Ascending aorta (tissue), 2 donors: ENCODE measurements around the gene C1orf116. TPM values are rescaled to one million over a fixed set of nuclear protein-coding genes. Genes with fewer than 3 reads are reported as not detected.

ENCODE experiments used
- DNase-seq, 2 donors: peaks; one replicate each; pipeline ENCODE4 v3.0.0-alpha.2; 2019; ENCODE audit warnings: low spot score in 2 of 2
- H3K27ac ChIP-seq, 2 donors: fragments of 200-600 bp; sonication (generic); one replicate each; pipeline ENCODE4 v1.5.1; 2016 to 2017; ENCODE audit warnings: mild to moderate bottlenecking in 1 of 2
- H3K27me3 ChIP-seq: fragments of 200-600 bp; sonication (generic); one replicate; pipeline ENCODE4 v1.5.1; 2017
- H3K36me3 ChIP-seq, 2 donors: fragments of 200-600 bp; sonication (generic); one replicate each; pipeline ENCODE4 v1.5.1; 2016
- H3K4me1 ChIP-seq, 2 donors: fragments of 200-600 bp; sonication (generic); one replicate each; pipeline ENCODE4 v1.5.1; 2016 to 2017; ENCODE audit warnings: mild to moderate bottlenecking in 1 of 2
- H3K4me3 ChIP-seq, 2 donors: fragments of 200-600 bp; sonication (generic); one replicate each; pipeline ENCODE4 v1.5.1; 2016 to 2017; ENCODE audit warnings: mild to moderate bottlenecking in 1 of 2
- H3K9me3 ChIP-seq, 2 donors: fragments of 200-600 bp; sonication (generic); one replicate each; pipeline ENCODE4 v1.5.1; 2016
- intact Hi-C: fragments of 100-400 bp; cut with DNase I; formaldehyde crosslinking; loops from one replicate; pipeline ENCODE4 v1.15.1; 2023
- total RNA-seq: library from RNA; depleted of rRNA; stranded (reverse); fragments of >200 nt; gene quantifications from one replicate; pipeline ENCODE4 v1.1.0, GENCODE V29; 2016
- TF ChIP-seq, protein P1 (sequence below), 3 experiments: fragments of 200-600 bp in 2 of 3; fragments of 450-650 bp in 1 of 3; sonication (generic) in 2 of 3; IDR thresholded peaks; one replicate each; pipeline ENCODE4 v1.5.1; 2016 to 2019; ENCODE audit warnings: antibody characterized with exemption in 3 of 3, mild to moderate bottlenecking in 1 of 3, moderate library complexity in 1 of 3

C1orf116 gene
- total RNA-seq, 1 donor from 2014 or later = not detected

DNA sequence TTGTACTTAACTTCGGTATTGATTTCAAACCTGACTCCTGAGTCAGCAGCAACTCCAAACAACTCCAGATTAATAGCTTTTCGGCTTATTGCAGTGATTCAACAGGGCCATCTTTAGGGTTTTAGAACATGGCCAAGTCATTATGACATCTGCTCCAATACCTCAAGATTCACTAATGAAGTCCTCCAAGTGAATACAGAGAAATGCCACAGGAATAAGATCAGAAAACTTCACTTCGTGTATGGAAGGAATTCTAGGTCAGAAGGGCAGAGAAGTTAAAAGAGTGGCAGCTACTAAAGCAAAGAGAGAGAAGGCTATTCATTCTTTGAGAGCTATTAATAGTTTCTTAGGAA lies 7.6 kb upstream of the C1orf116 start:
- Histone ChIP-seq H3K27ac (no peak overlapping the region), H3K4me1 (no peaks in the 10 kb centered on the region), H3K36me3 (peaks cover 0 to 6% of the 10 kb centered on the region in 2 donors), H3K9me3 (no peaks in the 10 kb centered on the region), H3K4me3 (no peak overlapping the region), H3K27me3 (no peaks in the 10 kb centered on the region)
- TF ChIP-seq, protein P1, sequence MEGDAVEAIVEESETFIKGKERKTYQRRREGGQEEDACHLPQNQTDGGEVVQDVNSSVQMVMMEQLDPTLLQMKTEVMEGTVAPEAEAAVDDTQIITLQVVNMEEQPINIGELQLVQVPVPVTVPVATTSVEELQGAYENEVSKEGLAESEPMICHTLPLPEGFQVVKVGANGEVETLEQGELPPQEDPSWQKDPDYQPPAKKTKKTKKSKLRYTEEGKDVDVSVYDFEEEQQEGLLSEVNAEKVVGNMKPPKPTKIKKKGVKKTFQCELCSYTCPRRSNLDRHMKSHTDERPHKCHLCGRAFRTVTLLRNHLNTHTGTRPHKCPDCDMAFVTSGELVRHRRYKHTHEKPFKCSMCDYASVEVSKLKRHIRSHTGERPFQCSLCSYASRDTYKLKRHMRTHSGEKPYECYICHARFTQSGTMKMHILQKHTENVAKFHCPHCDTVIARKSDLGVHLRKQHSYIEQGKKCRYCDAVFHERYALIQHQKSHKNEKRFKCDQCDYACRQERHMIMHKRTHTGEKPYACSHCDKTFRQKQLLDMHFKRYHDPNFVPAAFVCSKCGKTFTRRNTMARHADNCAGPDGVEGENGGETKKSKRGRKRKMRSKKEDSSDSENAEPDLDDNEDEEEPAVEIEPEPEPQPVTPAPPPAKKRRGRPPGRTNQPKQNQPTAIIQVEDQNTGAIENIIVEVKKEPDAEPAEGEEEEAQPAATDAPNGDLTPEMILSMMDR (IDR thresholded peaks at IDR 0.05) = no peak
- no peak for DNase-seq
- intact Hi-C loops = no loop called here

DNA sequence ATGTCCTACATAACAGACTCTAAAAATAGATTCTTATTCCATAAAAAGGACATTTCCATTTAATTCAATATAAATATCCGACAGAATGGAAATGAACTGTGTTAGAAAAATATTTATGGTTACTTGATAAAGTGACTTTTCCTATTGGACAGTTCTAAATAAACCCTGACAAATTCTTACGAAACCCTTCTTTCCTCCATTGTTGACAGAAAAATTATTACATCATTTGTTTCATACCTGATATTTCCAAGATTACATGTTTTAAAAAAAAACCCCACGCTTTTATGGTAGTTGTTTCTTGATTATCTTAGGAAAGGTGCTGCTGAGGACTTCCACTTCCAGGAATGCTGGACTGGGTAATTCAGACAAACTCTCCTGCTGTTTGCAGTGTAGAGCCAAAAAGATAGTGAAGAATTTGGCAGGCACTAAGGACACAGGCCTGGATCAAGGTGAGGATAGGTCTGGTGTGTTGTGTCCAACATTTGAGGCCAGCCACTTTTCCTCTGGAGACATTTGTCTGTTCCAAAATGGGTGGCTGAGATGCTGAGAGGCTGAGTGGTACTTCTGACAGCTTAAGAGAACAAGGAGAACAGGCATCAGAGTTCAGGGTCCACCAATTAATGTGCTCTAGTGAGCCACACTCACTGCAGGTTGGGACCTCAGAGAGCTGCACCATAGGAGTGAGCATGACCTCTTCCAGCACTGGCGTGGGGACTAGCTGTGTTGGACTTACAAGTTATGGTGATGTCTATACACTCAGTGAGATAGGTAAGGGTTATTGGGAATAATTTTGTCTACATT lies 7.0 kb upstream of the C1orf116 start:
- intact Hi-C loops = no loop called here
- H3K36me3 ChIP-seq = peaks cover 0 to 6% of the 10 kb centered on the region in 2 donors
- TF ChIP-seq, protein P1 (IDR thresholded peaks at IDR 0.05) = no peak
- no peak overlapping the region for H3K27ac ChIP-seq
- H3K9me3 ChIP-seq = no peaks in the 10 kb centered on the region
- no peak for DNase-seq
- H3K27me3 ChIP-seq = no peaks in the 10 kb centered on the region
- no peaks in the 10 kb centered on the region for H3K4me1 ChIP-seq
- no peak overlapping the region for H3K4me3 ChIP-seq

DNA sequence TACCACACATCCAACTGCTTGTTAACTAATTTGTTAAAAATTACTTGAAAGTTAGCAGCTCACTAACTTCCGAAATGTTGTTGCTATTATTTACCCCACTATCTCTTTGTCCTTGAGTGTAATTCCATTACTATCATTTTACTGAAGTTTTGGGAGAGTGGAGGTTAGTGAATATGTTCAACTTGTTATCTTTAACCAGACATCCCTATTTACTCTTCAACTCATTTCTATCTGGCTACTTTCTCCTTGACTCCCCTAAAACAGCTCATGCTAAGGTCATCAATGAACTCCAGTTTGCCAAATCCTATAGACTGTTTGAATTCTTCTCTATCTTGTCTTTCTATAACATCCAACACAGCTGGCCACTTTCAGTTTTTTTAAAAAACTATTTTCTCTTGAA lies 4.3 kb upstream of the C1orf116 start:
- Histone ChIP-seq H3K4me3 (no peak overlapping the region), H3K36me3 (no peaks in the 10 kb centered on the region), H3K4me1 (no peaks in the 10 kb centered on the region), H3K27me3 (no peaks in the 10 kb centered on the region), H3K9me3 (no peaks in the 10 kb centered on the region), H3K27ac (no peak overlapping the region)
- TF ChIP-seq, protein P1 (IDR thresholded peaks at IDR 0.05) = no peak
- intact Hi-C loops = no loop called here
- DNase-seq = no peak

DNA sequence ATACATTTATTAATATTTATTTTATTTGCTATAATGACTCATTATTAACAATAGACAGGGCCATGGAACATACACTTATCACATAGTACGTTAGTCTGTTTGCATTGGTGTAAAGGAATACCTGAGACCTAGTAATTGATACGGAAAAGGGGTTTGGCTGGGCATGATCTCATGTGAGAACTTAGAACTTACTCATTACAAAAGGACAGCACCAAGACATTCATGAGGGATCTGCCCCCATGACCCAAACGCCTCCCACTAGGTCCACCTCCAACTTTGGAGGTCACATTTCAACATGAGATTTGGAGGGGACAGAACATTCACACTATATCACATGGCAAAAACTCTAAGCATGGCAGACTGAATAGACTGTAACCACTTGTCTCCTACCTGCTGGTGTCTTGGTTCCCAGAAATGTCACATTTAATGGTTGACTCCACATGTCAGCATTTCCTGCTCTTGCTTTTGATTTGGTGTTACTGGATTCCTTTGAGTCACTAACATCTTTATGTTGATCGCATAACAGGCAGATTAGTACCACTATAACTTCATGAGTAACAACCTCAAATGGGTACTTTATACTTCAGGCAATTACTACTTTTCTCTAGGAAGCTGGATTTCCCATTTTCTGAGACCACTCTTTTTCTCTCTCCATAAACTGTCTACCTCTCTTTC lies 3.5 kb upstream of the C1orf116 start:
- Histone ChIP-seq H3K27me3 (no peaks in the 10 kb centered on the region), H3K27ac (no peak overlapping the region), H3K4me1 (no peaks in the 10 kb centered on the region), H3K4me3 (no peak overlapping the region), H3K36me3 (no peaks in the 10 kb centered on the region), H3K9me3 (no peaks in the 10 kb centered on the region)
- no peak for DNase-seq
- TF ChIP-seq, protein P1 (IDR thresholded peaks at IDR 0.05) = no peak
- intact Hi-C loops = no loop called here

DNA sequence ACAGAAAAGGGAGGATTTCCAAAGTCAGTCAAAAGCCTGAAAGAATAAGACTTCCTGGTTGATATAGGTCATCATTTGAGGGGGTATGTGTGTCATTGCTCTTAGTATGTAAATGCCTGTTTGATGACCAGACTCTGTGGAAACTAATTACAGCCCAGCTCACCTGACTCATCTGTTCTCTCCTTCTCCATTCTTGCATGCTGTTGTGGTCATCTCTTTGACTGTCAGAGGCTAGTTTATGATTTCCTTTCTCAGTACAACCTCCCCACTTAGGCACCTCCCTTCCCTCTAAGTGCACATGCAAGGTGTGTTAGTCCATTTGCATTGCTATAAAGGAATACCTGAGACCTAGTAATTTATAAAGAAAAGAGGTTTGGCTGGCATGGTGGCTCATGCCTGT lies 2.4 kb upstream of the C1orf116 start:
- Histone ChIP-seq H3K27me3 (no peaks in the 10 kb centered on the region), H3K36me3 (no peaks in the 10 kb centered on the region), H3K4me1 (no peaks in the 10 kb centered on the region), H3K9me3 (no peaks in the 10 kb centered on the region), H3K27ac (no peak overlapping the region), H3K4me3 (no peak overlapping the region)
- TF ChIP-seq, protein P1 (IDR thresholded peaks at IDR 0.05) = no peak
- intact Hi-C loops = no loop called here
- DNase-seq = no peak
